ENCODE measurements around the gene OCA2.
"Not testable (repeated sequence)": the region's sequence is repeated elsewhere in the genome, so short reads cannot be mapped to it uniquely, and the experiment has no call there.

OCA2 gene

DNA sequence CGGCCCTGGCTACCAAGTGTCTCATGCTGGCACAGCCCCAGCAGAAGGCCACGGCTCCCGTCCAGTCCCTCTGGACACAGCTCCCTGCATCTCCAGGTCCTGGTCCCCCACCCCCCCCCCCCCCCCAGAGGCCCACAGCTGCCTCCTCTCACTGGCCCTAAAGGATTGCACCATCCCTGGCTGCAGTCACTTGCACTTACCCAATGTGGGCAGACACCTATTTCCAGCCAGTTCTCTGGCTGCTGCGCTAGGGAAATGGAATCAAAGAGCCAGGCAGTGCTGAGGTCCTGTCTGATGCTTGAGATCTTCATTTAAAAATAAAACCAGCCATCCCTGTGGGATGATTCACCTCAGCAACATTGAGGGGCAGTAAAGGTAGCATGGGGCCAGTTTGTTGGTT is 346.4 kb downstream of the OCA2 start:
- no peak for DNase-seq

DNA sequence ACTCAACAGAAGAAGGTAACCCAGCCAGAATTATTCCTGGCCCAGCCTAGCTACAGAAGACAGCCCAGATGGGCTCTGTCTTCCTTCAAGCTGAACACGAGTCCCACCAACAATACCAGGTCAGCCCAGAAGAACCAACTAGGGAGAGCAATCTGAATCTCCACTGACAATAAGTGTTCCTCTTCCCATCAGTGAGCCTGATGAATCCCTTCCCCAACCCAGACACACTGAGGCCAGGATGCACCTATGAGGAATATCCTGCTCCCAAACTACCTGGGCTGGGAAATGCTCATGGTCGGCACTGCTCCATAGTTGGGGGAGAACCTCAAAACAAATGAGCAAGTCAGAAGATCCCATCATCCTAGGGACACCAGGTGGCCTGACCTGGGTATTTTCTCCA is 351.1 kb downstream of the OCA2 start:
- DNase-seq = no peak

DNA sequence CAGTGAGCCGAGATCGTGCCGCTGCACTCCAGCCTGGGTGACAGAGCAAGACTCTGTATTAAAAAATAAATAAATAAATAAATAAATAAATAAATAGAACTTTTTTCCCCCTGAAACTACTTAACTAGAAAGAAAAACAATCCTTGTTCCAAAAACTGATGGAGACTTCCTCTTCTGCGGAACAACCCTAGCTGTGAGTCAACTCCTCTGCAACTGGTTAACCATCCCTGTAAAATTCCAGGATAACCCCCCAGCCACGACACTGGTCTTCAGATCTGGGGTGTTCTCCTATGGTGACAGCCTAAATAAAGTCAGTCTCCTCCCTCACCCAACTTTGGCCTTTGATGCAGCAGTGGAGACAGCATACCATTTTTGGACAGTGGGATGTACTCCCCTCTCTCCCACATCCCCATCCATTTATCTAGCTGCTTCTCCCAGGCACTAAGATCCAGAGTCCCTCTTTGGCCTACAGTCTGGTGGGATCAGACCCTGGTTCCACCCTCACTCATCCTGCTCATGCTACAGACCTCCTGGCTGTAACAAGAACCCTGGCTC is 352.6 kb downstream of the OCA2 start:
- no peak for DNase-seq

DNA sequence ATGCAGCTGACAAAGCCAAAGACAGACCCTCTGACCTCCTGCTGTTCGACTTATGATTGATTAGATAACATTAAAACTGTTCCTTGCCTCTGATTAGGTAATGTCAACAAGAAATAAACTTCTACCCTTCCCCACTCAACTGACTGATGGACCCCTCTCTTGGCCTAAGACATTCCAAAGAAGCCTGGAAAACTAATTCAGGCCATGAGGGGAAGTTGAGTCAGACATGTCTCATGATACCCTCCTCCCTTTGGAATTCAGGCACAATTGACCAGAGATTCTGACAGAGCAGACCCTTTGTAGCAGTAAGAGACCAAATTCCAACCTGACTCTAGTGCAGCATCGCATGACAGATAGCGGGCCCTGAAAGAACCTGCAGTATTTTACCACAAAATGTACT is 354.5 kb downstream of the OCA2 start:
- no peak for DNase-seq

DNA sequence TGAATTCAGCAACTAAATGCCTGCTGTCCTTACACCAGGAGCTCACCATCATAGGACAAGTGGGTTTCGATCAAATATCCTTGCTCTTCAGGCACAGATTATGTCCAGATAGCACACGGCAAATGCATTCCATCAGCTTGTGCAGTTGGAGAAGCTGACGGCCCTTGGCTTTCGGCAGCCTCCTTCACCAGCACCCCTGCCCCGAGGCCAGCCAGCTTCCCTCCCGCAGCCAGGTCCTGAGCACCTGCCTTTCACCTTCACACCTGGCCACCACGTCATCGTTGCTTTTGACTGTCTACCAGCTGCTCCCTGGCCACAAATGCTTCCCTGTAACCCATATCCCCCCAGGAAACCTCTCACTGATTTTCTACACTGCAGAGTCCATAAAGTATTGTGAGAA is 355.5 kb downstream of the OCA2 start:
- DNase-seq = no peak

DNA sequence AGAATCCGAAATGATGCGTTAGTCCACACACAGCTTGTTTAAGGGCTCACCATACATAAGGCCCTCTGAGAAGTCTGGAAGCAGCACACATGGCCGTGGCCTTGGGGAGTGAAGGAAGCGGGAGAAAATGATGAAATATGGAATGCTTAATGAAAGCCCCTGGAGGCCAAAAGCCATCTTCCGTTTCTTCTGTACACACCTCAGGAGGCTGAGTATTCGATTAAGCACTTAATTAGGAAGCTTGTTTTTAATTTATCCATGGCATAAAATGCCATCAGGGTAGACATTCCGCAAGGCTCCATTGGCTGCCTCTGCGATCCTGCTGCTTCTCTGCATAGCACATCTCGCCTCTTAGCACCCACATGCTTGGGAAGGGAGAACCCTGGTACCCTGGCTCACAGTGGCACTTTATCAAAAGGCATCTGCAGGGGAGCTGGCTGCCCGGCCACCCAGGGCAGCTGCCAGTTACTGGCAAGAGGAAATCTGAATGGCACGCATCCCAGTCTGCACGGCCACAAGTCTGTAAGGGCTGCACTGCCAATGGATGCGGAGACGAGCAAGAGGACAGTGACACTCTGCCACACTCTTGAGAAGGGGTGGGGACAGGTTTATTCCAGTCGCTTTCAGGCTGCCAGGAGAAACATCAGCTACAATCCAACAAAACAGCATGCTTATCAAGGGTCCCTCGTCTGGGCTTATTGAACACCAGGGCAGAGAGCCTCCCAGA is 356.2 kb downstream of the OCA2 start:
- DNase-seq = no peak

DNA sequence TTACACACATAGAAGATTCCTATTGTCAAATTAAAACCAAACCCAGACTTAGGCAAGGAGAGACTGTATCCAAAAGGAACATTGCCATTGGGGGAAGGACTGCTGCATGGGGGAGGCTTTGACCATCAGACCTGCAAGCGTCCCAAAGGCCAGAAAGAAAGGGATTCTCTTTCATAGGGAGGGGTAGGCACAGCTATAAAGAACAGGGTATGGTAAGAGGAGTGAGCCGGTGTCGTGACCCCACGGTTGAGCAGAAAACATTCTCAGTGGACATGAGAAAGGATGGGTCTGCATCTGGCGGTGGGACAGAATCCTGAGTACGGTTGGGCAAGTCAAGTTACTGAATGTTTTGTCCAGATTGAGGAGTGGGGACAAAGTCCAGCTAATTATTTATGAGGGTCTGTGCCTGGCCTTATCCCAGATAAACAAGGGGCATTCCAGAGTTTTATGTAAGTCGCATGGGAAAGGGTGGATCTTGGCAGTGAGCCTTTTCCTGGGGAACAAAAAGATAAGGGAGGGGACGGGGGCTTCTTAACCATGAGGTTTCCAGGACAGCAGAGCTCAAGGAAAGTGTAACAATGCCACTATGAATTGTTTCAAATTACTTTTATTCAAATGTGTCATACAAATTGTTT is 357.8 kb downstream of the OCA2 start:
- no peak for DNase-seq

DNA sequence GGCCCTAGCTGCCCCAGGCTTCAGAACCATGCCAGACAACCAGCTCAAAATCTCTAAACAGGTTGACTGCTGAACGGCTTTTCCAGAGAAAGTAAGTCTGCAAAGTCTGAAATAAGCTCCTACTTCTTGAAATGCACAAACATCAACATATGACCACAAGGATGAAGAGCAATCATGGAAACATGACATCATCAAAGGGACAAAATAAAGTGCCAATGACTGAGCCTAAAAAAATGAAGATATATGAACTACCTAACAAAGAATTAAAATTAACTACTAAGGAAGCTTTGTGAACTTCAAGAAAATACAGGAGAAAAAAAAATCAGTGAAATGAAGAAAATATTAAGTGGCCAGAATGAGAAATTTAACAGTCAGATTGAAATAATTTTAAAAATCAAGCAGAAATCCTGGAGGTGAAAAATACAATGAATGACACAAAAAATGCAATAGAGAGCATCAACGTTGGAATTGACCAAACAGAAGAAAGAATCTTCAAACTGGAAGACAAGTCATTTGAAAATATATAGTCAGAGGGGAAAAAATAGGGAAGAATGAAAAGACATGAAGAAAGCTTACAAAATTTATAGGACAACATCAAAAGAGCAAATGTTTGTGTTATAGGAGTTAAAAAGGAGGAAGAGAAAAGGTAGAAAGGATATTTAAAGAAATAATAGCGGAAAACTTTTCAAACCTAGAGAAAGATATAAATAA is 364.2 kb downstream of the OCA2 start:
- no peak for DNase-seq

DNA sequence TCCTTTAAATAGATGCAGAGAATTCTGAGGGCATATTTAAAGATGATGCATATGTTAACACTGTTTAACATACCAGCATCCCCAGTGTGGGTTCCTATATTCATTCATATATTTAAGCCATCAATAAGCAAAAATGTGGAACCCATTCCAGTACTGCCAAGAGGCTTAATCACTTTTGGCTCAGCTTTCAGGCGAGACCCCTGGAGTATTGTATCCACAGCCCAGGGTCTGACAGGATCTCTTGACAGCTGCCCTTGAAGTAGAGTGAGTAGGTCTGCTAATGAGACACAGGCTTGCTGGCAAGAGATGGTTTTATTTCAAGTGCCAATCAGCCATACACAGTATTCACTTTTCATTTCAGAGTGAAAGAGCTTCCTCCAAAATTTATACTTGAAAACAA is 367.3 kb downstream of the OCA2 start:
- DNase-seq = no peak

DNA sequence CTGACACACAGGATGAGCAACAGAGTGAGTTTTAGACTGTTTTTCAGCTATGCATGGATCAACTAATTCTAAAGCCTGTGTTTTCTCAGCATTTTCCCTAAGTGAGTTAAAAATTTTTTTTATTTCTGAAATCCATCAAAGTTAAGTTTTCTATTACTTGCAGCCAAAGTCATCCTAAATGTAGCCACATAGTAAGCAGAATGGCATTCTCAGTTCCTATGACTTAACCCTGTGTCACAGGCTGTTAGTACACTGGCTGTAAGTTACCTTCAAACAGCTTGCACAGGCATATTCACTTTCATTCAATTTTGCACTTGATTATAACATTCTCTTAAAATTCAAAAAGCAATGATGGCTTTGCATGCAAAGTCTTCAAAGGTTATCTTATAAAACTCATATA is 368.2 kb downstream of the OCA2 start:
- DNase-seq = no peak

DNA sequence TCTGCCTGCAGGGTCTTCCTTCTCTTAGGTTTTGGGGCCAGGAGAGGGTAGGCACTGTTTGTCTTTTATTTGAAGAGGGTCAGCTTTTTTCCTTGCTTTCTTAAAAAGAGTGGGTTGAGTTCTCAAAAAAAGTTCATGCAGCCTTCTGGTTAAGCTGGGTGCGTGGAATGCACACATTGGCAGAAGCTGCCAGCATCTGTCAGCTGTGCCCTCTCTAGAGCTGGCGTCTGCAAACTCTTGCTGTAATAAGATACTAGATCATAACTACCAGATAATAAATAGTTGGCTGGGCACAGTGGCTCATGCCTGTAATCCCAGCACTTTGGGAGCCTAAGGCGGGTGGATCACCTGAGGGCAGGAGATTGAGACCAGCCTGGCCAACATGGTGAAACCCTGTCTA is 373.4 kb downstream of the OCA2 start:
- DNase-seq = no peak

DNA sequence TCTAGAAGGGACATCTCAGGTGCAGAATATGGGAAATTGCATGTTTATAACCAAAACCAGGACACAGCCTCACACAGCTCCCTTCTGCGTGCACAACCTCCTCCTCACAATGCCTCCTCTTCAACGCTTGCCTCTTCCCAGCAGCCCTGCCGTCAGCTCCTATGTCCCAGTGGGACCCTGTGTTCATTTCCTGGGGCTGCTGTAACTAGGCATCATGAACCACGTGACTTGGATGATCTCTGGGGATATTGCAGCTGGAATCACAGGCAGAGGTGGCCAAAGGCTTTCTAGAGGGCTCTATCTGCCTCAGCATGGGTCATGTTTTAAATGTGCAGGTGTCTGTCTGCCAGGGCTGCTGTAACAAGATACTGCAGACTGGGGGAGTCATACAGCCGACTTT is 375.3 kb downstream of the OCA2 start:
- DNase-seq = no peak

DNA sequence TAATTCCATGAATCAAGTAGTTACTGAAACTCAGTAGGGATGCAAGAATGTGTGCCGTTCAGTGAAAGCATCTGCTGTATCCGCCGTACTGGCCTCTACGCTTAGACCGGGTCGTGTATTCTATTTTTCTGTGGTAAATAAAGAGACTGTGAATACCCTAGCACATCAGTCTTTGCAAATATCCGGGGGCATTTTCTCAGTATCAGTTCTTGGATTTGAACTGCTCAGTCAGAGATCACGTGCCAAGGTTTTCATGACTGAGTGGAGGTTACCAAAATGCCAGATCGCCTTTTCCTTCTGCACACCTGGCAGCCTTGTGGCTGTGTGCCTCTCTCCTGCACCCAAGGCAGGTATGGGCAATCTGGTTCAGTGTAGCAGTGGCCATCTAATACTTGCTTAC is 377.0 kb downstream of the OCA2 start:
- no peak for DNase-seq

DNA sequence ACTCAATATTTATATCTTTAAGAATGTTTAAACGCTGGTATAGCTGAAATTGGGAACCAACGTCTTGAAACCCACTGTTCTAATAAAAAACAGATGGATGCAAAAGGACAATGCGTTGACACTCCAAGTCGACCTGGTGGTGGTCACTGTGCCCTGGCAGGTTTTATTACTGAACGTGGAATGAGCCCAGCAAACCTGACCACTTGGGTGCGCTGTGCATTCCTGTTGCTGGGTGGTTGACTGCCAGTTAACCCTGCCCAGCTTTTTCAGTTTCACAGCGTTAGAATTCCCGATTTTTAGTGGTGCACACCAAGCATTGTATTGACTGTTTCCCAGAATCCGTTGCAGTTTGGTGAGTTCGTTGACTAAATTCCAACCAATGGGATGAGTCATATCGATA is 384.4 kb downstream of the OCA2 start:
- no peak for DNase-seq

DNA sequence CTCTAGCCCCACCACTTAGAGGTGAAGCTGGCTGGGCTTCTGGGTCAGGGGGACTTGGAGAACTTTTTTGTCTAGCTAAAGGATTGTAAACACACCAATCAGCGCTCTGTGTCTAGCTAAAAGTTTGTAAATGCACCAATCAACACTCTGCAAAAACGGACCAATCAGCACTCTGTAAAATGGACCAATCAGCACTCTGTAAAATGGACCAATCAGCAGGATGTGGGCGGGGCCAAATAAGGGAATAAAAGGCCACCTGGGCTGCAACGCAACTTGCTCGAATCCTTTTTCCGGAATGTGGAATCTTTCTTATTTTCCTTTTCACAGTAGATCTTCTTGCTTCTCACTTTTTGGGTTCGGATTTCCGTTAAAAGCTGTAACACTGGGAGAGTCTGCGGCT is 385.3 kb downstream of the OCA2 start:
- not testable (repeated sequence) for DNase-seq

DNA sequence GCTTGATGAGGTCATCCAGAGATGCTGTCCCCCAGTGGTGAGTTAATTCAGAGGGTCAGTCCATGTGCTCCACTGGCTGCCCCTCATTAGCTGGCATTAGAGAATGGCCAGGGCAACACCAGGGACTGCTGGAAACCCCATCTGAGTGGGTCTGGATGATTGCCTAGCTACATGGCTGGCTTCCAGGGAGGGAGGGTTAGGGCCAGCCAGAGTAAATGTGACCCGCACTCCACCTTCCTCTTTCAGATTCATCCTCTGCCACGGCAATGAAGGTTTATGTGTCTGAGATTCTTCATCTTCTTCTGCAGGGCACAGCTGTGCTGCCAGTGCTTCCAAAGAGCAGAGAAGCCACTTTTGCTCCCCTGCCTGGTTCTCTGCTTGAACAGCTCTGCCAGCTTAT is 391.9 kb downstream of the OCA2 start:
- DNase-seq = no peak

DNA sequence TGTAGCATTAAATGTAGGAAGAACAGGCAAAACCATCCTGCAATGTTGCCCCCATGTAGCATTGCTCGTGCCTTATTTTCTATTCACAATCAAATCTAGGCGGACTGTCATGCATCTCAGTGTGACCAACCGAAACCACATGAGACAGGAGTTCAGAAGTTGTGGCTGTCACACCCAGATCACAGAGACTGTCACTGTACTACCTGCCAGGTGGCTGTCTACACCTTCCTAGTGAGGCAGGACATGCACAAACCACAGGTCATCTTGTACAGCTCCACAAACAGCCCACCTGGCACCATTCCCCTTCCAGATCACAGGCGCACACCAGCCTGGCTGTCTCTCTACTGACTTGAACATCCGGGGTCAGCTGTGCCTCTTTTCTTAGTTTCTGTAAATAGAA is 392.8 kb downstream of the OCA2 start:
- no peak for DNase-seq

DNA sequence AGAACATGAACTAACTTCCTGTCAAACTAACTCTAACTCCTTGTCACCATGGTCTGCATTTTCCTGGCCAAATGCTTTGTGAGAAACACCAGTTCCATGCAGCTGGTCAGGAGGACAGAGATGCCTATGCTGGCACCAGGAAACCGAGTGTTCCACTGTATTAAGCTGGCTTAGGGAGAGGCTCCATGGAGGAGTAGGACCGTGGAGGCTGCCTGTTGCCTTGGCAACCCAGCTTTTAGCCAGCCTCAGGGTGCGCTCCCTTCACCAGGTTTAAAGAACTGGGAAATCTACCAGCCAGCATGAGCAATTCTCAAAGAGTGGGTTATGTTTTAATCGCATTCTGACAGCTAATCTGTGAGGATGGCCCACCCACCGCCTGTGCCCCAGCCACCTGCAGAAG is 394.1 kb downstream of the OCA2 start:
- DNase-seq = no peak
